Activated CD4-positive, alpha-beta T cell treated with anti-CD3 and anti-CD28 coated beads for 36 hours (primary cell): ENCODE results near the gene ATP7A. TPM values are rescaled to one million over a fixed set of nuclear protein-coding genes. Genes with fewer than 3 reads are reported as not detected.
A peak's percentile ranks its signal among the peaks of the same experiment; 100 is the strongest.
"Not testable (repeated sequence)": the region's sequence is repeated elsewhere in the genome, so short reads cannot be mapped to it uniquely, and the experiment has no call there.

Experiments used
- ATAC-seq: fragments of 200-7000 bp; cut with Tn5 transposase; one replicate; pipeline ENCODE4 v1.10.0; 2021; ENCODE audit warnings: mild to moderate bottlenecking, moderate library complexity
- CTCF ChIA-PET: fragments of 350-600 bp; sonication (Branson Sonifier 250); formaldehyde crosslinking; loops from one replicate; lab custom pipeline; 2021; ENCODE audit warnings: antibody characterized with exemption; lab: Charles Lee
- POLR2A ChIA-PET: fragments of 350-600 bp; sonication (Branson Sonifier 250); formaldehyde crosslinking; loops from one replicate; lab custom pipeline; 2021; ENCODE audit warnings: antibody characterized with exemption, inconsistent platforms; lab: Charles Lee
- DNase-seq: peaks from one replicate; pipeline ENCODE4 v3.0.0-alpha.2; 2020
- H3K27ac Mint-ChIP-seq: one replicate; pipeline ENCODE4 v1.8.0; 2021; ENCODE audit warnings: mixed read lengths
- H3K27me3 Mint-ChIP-seq: one replicate; pipeline ENCODE4 v1.8.0; 2021; ENCODE audit warnings: mixed read lengths
- H3K36me3 Mint-ChIP-seq: one replicate; pipeline ENCODE4 v1.8.0; 2021; ENCODE audit warnings: low read depth, mixed read lengths
- H3K4me1 Mint-ChIP-seq: one replicate; pipeline ENCODE4 v1.8.0; 2021; ENCODE audit warnings: mixed read lengths
- H3K4me3 Mint-ChIP-seq: one replicate; pipeline ENCODE4 v1.8.0; 2021; ENCODE audit warnings: mild to moderate bottlenecking, moderate library complexity, mixed read lengths
- H3K9me3 Mint-ChIP-seq: one replicate; pipeline ENCODE4 v1.8.0; 2021; ENCODE audit warnings: low read depth, mixed read lengths
- intact Hi-C, 2 experiments: fragments of 100-400 bp; cut with DNase I in 1 of 2; cut with micrococcal nuclease in 1 of 2; formaldehyde crosslinking; loops; one replicate each; pipeline versions ENCODE4 v1.14.2 to v1.15.1; 2022 to 2024; cut with DNase I, micrococcal nuclease
- total RNA-seq, 2 experiments: library from RNA; stranded (reverse); gene quantifications; one replicate each; pipeline ENCODE4 v1.2.3, GENCODE V29; 2021

ATP7A gene
- total RNA-seq, 2 experiments from 2014 or later: 9.5 to 9.7 TPM

DNA sequence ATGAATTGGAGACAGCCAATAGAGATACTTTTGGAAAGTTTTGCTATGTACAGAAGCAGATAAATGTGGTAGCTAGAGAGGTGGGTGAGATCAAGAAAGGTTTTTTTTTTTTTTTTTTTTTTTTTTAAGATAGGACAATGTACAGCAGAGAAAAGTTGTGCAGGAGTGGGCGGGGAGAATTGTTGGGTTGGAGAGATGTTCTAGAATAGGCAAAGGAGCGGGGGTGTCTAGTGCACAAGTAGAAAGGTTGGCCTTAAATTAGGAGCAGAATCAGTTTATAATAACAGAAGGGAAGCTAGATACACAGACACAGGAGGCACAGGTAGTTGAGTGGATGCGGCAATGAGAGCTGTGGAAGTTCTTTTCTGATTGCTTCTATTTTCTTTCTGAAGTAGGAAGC lies 127.4 kb downstream of the ATP7A start:
- intact Hi-C loops: loop anchor here in 1 of 2 experiments (5.0 kb wide), 1 partner anchor 54 kb away; no protein-coding TSS in a partner anchor
- CTCF ChIA-PET: no interaction called here
- Mint-ChIP-seq H3K4me3 (no peak overlapping the region), H3K4me1 (peaks cover 2% of the 10 kb centered on the region), H3K27ac (no peak overlapping the region), H3K27me3 (no peaks in the 10 kb centered on the region), H3K36me3 (peaks cover 6% of the 10 kb centered on the region), H3K9me3 (no peaks in the 10 kb centered on the region)
- POLR2A ChIA-PET: no interaction called here
- DNase-seq: no peak
- no peak for ATAC-seq

DNA sequence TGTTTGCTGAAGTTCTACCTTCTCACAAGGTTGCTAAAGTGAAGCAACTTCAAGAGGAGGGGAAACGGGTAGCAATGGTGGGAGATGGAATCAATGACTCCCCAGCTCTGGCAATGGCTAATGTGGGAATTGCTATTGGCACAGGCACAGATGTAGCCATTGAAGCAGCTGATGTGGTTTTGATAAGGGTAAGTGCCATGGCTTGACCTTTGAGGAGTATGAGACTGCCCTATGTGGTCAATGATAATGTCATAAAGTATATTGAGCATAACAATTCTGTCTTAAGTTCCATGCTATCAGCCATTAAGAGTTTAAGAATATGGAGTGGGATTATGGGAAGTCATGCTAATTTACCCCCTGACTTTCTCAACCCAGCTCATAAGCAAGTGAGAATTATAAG lies 132.1 kb downstream of the ATP7A start:
- no peak for DNase-seq
- ChIA-PET POLR2A (no interaction called here), CTCF (interaction anchor here (0.6 kb wide), 1 partner anchor 437 kb away, joined by 3 read pairs; no protein-coding TSS in a partner anchor)
- ATAC-seq: no peak
- intact Hi-C loops: no loop called here
- Mint-ChIP-seq H3K36me3 (peaks cover 6% of the 10 kb centered on the region), H3K27ac (no peak overlapping the region), H3K4me3 (no peak overlapping the region), H3K9me3 (no peaks in the 10 kb centered on the region), H3K4me1 (peaks cover 2% of the 10 kb centered on the region), H3K27me3 (no peaks in the 10 kb centered on the region)

DNA sequence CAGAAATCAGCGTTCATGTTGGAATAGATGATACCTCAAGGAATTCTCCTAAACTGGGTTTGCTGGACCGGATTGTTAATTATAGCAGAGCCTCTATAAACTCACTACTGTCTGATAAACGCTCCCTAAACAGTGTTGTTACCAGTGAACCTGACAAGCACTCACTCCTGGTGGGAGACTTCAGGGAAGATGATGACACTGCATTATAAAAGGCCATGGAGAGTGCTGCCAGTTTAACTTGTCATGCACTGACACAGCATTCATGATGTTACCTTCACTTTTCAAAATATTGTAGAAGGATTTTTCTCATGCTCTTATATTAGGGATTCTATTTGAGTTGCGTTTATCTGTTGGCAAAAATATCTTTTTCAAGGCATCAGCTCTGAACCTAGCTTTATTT lies 135.9 kb downstream of the ATP7A start:
- CTCF ChIA-PET: no interaction called here
- Mint-ChIP-seq H3K4me3 (no peak overlapping the region), H3K9me3 (no peaks in the 10 kb centered on the region), H3K4me1 (no peaks in the 10 kb centered on the region), H3K27ac (no peak overlapping the region), H3K36me3 (peaks cover 8% of the 10 kb centered on the region), H3K27me3 (no peaks in the 10 kb centered on the region)
- intact Hi-C loops: no loop called here
- DNase-seq: no peak
- POLR2A ChIA-PET: no interaction called here
- no peak for ATAC-seq

DNA sequence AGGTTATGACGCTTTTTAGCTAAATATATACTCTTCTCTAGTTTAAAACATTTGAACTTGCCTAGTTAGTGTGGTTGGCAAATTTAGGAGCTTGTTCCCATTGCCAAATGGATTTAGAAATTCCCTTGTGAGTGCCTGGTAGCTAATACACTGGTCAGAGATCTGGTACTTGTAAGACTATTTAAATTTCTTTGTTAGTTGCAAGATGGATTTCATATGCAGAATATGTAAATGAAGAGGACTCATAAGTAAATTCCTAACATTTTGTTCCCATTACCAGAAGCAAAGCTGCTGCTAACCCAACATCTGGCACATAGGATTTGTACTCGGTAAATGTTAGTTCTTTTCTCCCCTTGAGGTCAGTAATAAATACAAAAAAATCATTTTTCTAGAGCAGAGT lies 137.6 kb downstream of the ATP7A start:
- DNase-seq (no peak), ATAC-seq (no peak)
- no peak overlapping the region for H3K4me3 Mint-ChIP-seq
- H3K4me1 Mint-ChIP-seq: no peaks in the 10 kb centered on the region
- intact Hi-C loops: no loop called here
- POLR2A ChIA-PET: no interaction called here
- CTCF ChIA-PET: no interaction called here
- H3K9me3 Mint-ChIP-seq: peaks cover 4% of the 10 kb centered on the region
- no peaks in the 10 kb centered on the region for H3K27me3 Mint-ChIP-seq
- peaks cover 11% of the 10 kb centered on the region for H3K36me3 Mint-ChIP-seq
- no peak overlapping the region for H3K27ac Mint-ChIP-seq

DNA sequence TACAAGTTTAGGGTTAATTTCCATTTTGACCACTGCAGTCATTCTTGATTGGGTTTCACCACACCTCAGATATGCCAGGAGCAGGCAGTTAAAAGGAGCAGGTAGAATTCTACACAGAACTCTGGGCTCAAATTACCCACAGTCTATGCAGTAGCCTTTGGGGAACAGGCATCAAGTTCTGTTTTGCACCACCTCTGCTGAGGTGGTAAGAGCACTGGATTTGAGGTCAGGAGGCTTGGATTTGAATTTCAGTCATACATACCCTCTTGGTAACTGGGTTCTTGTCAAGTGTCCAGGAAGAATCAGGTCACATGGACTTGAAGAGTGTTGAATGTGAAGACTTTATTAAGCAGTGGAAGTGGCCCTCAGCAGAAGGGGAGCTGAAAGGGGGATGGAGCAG lies 153.2 kb downstream of the ATP7A start:
- no peak overlapping the region for H3K27ac Mint-ChIP-seq
- H3K36me3 Mint-ChIP-seq: no peaks in the 10 kb centered on the region
- no peaks in the 10 kb centered on the region for H3K9me3 Mint-ChIP-seq
- intact Hi-C loops: loop anchor here (2.0 kb wide), 1 partner anchor 103 kb away; no protein-coding TSS in a partner anchor
- DNase-seq: no peak
- ChIA-PET POLR2A (no interaction called here), CTCF (no interaction called here)
- H3K4me3 Mint-ChIP-seq: no peak overlapping the region
- no peaks in the 10 kb centered on the region for H3K27me3 Mint-ChIP-seq
- peaks cover 18% of the 10 kb centered on the region for H3K4me1 Mint-ChIP-seq
- ATAC-seq: no peak

DNA sequence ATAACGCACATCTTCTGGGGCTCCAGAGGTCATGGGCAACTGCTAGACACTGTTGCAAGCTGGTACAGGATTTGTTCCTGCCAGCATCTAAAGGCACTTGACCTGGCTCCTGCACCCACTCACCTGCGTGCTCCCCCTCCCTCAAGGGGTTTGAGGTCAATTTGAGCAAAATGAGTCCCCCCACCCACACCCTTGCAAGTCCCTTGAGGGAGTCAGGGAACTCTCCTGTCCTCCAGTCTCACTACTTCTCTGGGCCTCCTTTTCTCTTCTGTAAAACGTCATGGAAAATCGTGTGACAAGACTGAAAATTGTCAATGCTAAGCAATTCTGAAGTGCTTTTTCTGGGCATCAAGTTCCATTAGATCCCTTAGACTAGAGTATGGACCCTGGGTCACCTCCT lies 153.7 kb downstream of the ATP7A start:
- no peak overlapping the region for H3K27ac Mint-ChIP-seq
- intact Hi-C loops: loop anchor here (2.0 kb wide), 1 partner anchor 103 kb away; no protein-coding TSS in a partner anchor
- ATAC-seq (no peak), DNase-seq (no peak)
- H3K9me3 Mint-ChIP-seq: no peaks in the 10 kb centered on the region
- H3K4me3 Mint-ChIP-seq: no peak overlapping the region
- ChIA-PET POLR2A (no interaction called here), CTCF (no interaction called here)
- peaks cover 18% of the 10 kb centered on the region for H3K4me1 Mint-ChIP-seq
- no peaks in the 10 kb centered on the region for H3K27me3 Mint-ChIP-seq
- no peaks in the 10 kb centered on the region for H3K36me3 Mint-ChIP-seq

DNA sequence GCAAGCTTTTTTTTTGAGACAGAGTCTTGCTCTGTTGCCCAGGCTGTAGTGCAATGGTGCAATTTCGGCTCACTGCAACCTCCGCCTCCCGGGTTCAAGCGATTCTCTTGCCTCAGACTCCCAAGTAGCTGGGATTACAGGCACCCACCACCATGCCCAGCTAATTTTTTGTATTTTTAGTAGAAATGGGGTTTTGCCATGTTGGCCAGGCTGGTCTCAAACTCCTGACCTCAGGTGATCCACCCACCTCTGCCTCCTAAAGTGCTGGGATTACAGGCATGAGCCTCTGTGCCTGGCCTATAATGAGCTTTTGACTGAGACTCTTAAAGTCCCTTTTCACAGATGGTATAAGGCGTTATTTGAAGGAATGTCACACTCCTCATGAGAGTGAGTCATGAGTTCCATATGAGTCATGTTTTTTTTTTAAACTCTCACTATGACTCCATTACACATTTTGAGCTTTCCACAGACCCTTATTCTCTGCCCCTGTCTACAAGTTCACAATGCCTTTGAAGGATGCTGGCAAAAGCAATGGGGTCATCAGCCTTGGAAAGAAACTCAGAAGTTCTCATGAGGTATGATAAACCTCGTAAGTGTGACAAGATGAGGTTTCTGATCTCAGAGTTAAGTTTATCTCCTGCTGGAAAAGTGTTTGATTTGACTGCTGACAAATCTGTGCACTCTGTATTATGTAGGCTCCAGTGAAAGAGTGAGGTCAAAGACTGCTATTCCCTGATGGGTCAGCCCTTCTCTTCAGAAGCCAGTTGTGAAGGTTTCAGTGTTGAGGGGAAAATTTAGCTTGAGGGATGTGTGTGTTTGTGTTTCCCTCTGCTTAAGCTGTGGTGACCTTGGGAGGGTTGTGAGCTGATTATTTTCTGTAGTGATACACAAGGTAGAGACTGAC lies 154.5 kb downstream of the ATP7A start:
- POLR2A ChIA-PET: interaction anchor here (0.6 to 0.7 kb wide), 2 partner anchors 212 to 1036 kb away, joined by 3 to 5 read pairs; no protein-coding TSS in a partner anchor
- not testable (repeated sequence) for H3K9me3 Mint-ChIP-seq, H3K27me3 Mint-ChIP-seq, H3K4me3 Mint-ChIP-seq, H3K36me3 Mint-ChIP-seq
- CTCF ChIA-PET: interaction anchor here (0.7 to 1.4 kb wide), 3 partner anchors 27 to 165 kb away, joined by 3 to 4 read pairs (median 4); partner anchors contain the start of gene COX7B
- intact Hi-C loops: loop anchor here (1.0 to 5.0 kb wide), 4 partner anchors 11 to 452 kb away; partner anchors contain the start of gene PGK1 (in 1 of the 2)
- Mint-ChIP-seq H3K4me1 (peaks cover 18% of the 10 kb centered on the region), H3K27ac (peak overlapping the region; percentile 84)
- ATAC-seq: peak; percentile 88
- DNase-seq: peak; percentile 14

DNA sequence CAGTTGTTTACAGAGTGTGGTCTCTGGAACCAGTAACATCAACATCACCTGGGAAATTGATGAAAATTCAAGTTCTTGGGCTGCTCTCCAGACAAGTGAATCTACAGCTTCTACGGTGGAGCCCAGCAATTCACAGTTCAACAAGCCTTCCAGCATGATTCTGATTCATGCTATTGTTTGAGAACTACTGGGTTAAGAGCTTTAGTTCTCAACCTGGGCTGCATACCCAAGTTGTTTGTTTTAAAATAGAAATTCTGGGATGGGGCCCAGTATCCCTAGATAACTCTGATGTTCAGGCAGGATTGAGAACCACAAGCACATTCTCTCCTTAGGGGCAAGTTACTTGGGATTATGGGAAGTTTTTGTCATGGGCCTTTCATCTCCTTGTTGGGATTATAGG lies 155.6 kb downstream of the ATP7A start:
- Mint-ChIP-seq H3K4me1 (peaks cover 18% of the 10 kb centered on the region), H3K27ac (no peak overlapping the region), H3K4me3 (no peak overlapping the region), H3K36me3 (no peaks in the 10 kb centered on the region), H3K27me3 (no peaks in the 10 kb centered on the region), H3K9me3 (no peaks in the 10 kb centered on the region)
- intact Hi-C loops: loop anchor here in 1 of 2 experiments (5.0 kb wide), 2 partner anchors 36 to 451 kb away; partner anchors contain the start of gene PGK1
- POLR2A ChIA-PET: no interaction called here
- ATAC-seq: no peak
- DNase-seq: no peak
- CTCF ChIA-PET: interaction anchor here (0.6 kb wide), 1 partner anchor 257 kb away, joined by 3 read pairs; no protein-coding TSS in a partner anchor

DNA sequence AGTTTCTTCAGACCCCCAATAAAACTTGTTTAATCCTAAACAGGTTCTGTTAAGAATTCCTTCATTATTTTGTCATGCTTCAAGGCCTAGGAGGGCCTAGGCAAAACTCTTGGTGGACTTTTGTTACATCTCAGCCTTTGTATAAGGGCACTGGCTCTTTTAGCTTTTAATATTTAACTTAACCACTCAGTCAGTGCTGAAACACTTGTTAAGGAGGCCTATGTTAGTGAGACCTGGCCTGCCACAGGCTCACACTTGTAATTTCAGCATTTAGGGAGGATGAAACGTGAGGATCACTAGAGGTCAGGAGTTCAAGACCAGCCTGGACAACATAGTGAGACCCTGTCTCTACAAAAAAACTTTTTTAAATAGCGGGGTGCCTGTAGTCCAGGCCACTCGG lies 160.8 kb downstream of the ATP7A start:
- peaks cover 10% of the 10 kb centered on the region for H3K4me1 Mint-ChIP-seq

DNA sequence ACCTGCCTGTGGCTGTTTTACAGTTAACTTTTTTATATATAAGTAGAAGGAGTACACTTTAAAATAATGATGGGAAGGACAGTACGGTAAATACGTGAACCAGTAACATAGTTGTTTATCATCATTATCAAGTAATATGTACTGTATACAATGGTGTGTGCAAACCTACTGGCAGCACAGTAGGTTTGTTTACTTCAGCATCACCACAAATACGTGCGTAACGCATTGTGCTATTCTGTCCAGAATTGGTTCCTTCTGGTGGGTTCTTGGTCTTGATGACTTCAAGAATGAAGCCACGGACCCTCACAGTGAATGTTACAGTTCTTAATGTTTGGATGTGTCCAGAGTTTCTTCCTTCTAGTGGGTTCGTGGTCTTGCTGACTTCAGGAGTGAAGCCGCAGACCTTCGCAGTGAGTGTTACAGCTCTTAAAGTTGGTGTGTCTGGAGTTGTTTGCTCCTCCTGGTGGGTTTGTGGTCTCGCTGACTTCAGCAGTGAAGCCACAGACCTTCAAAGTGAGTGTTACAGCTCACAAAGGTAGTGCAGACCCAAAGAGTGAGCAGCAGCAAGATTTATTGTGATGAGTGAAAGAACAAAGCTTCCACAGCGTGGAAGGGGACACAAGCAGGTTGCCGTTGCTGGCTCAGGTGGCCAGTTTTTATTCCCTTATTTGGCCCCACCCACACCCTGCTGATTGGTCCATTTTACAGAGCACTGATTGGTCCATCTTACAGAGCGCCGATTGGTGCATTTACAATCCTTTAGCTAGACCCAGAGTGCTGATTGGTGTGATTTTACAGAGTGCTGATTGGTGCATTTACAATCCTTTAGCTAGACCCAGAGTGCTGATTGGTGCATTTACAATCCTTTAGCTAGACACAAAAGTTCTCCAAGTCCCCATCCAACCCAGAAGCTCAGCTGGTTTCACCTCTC lies 162.9 kb downstream of the ATP7A start:
- H3K27ac Mint-ChIP-seq: peak overlapping the region; percentile 13
- intact Hi-C loops, POLR2A ChIA-PET, H3K27me3 Mint-ChIP-seq, ATAC-seq, H3K4me3 Mint-ChIP-seq: not testable (repeated sequence)
- peaks cover 13% of the 10 kb centered on the region for H3K9me3 Mint-ChIP-seq
- CTCF ChIA-PET: interaction anchor here (1.1 kb wide), 1 partner anchor 163 kb away, joined by 4 read pairs; the partner anchor contains the start of gene ATP7A
- H3K4me1 Mint-ChIP-seq: peaks cover 10% of the 10 kb centered on the region
- DNase-seq: peak; percentile 44
- H3K36me3 Mint-ChIP-seq: peaks cover 10% of the 10 kb centered on the region

More for the DNA sequence above, 160.8 kb downstream of the ATP7A start:
- ATAC-seq (no peak), DNase-seq (no peak)
- Mint-ChIP-seq H3K27ac (no peak overlapping the region), H3K36me3 (peaks cover 10% of the 10 kb centered on the region), H3K9me3 (peaks cover 7% of the 10 kb centered on the region), H3K27me3 (no peaks in the 10 kb centered on the region), H3K4me3 (no peak overlapping the region)
- intact Hi-C loops: no loop called here
- ChIA-PET POLR2A (no interaction called here), CTCF (no interaction called here)

DNA sequence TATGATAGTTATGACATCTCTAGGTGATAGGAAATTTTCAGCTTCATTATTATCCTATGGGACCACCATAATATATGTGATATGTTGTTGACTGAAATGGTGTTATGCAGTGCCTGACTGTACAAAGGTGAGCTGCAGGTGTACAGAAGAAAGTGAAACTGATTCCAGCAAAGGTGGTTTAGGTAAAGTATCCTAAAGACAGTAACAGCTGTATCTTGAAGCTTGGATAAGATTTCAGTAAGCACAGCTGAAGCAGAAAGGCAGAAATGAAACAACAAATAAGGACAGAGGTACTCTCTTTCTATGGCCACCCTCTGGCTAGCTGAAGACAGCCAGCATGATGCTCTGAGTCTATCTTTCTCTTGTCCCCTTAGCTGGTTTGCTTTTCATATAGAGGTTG lies 163.6 kb downstream of the ATP7A start:
- CTCF ChIA-PET: interaction anchor here (1.1 kb wide), 1 partner anchor 164 kb away, joined by 4 read pairs; the partner anchor contains the start of gene ATP7A
- DNase-seq (no peak), ATAC-seq (no peak)
- Mint-ChIP-seq H3K27me3 (no peaks in the 10 kb centered on the region), H3K9me3 (peaks cover 13% of the 10 kb centered on the region), H3K36me3 (peaks cover 10% of the 10 kb centered on the region), H3K4me1 (peaks cover 10% of the 10 kb centered on the region), H3K4me3 (no peak overlapping the region), H3K27ac (no peak overlapping the region)
- POLR2A ChIA-PET: no interaction called here
- intact Hi-C loops: no loop called here
